Measurements from ENCODE around the gene PHF3. TPM values are rescaled to one million over a fixed set of nuclear protein-coding genes. Genes with fewer than 3 reads are reported as not detected.

Gene PHF3
- total and polyA plus RNA-seq, 2 donors (not counting 1 experiment from before 2014, with no cell fraction given), result 13.5 to 111 TPM

DNA sequence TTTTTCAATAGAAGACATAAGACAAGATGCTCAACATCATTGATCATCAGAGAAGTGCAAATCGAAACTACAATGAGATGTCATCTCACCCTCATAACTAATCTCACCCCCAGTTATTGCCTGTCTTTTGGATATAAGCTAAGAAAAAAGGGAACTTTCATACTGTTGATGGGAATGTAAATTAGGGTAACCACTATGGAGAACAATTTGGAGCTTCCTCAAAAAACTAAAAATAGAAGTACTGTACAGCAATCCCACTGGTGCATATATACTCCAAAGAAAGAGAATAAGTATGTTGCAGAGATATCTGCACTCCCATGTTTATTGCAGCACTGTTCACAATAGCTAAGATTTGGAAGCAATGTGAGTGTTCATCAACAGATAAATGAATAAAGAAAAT, 26.4 kb upstream of the PHF3 start:
- CTCF ChIA-PET, result interaction anchor here (0.5 to 1.8 kb wide), 3 partner anchors 9 to 532 kb away, joined by 3 to 7 read pairs (median 6); no protein-coding TSS in a partner anchor
- Histone ChIP-seq H3K27me3 (replicated peaks in 1 of 4; ENCODE audit: control extremely low read depth in 1 of 4, control insufficient read depth in 3 of 4, insufficient read depth in 4 of 4, low read length in 3 of 4) (no peaks in the 10 kb centered on the region), H3K79me2 (ENCODE audit: control insufficient read depth, insufficient read depth, low read length) (no peaks in the 10 kb centered on the region), H3K4me3 (ENCODE audit: control extremely low read depth in 1 of 5, extremely low read depth in 1 of 5, insufficient read depth in 1 of 5, low read depth in 2 of 5, low read length in 4 of 5) (no peak overlapping the region), H3K9me3 (ENCODE audit: control extremely low read depth in 1 of 3, control insufficient read depth in 2 of 3, insufficient read depth in 1 of 3, low read length in 2 of 3) (no peaks in the 10 kb centered on the region), H3K4me2 (replicated peaks; ENCODE audit: low read depth, low read length, poor library complexity, severe bottlenecking) (no peak overlapping the region), H3K27ac (ENCODE audit: low read length in 2 of 2) (no peak overlapping the region), H4K20me1 (ENCODE audit: control insufficient read depth, insufficient read depth, low read length, poor library complexity, severe bottlenecking) (no peaks in the 10 kb centered on the region), H3K4me1 (ENCODE audit: control insufficient read depth in 2 of 2, insufficient read depth in 2 of 2, low read length in 2 of 2) (no peaks in the 10 kb centered on the region), H3K36me3 (replicated peaks in 1 of 2; ENCODE audit: control extremely low read depth in 1 of 2, control insufficient read depth in 1 of 2, extremely low read depth in 1 of 2, insufficient read depth in 2 of 2, low read length in 1 of 2) (no peaks in the 10 kb centered on the region), H2AFZ (ENCODE audit: insufficient read depth, low read depth, low read length, poor library complexity, severe bottlenecking) (no peak overlapping the region), H3K9ac (ENCODE audit: low read length) (no peak overlapping the region)
- ATAC-seq (ENCODE audit: low read depth) (no peak), DNase-seq (no peak)
- H3K4me1 Mint-ChIP-seq, result no peaks in the 10 kb centered on the region
- no peaks in the 10 kb centered on the region for H3K9me3 Mint-ChIP-seq (ENCODE audit: insufficient read depth)
- TF ChIP-seq EZH2 (IDR thresholded peaks at IDR 0.05; ENCODE audit: borderline replicate concordance, insufficient read depth, low read depth, low read length, poor library complexity, severe bottlenecking), result no peak
- TF ChIP-seq, protein P1, sequence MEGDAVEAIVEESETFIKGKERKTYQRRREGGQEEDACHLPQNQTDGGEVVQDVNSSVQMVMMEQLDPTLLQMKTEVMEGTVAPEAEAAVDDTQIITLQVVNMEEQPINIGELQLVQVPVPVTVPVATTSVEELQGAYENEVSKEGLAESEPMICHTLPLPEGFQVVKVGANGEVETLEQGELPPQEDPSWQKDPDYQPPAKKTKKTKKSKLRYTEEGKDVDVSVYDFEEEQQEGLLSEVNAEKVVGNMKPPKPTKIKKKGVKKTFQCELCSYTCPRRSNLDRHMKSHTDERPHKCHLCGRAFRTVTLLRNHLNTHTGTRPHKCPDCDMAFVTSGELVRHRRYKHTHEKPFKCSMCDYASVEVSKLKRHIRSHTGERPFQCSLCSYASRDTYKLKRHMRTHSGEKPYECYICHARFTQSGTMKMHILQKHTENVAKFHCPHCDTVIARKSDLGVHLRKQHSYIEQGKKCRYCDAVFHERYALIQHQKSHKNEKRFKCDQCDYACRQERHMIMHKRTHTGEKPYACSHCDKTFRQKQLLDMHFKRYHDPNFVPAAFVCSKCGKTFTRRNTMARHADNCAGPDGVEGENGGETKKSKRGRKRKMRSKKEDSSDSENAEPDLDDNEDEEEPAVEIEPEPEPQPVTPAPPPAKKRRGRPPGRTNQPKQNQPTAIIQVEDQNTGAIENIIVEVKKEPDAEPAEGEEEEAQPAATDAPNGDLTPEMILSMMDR (IDR thresholded peaks at IDR 0.05), result no peak
- POLR2A ChIA-PET, result no interaction called here
- H3K27ac Mint-ChIP-seq, result no peak overlapping the region
- intact Hi-C loops (cut with micrococcal nuclease), result no loop called here
- H3K4me3 Mint-ChIP-seq, result no peak overlapping the region
- no peaks in the 10 kb centered on the region for H3K27me3 Mint-ChIP-seq
- WGBS (ENCODE audit: insufficient coverage), result no CpG with 5 or more reads among the region's 1 CpG

DNA sequence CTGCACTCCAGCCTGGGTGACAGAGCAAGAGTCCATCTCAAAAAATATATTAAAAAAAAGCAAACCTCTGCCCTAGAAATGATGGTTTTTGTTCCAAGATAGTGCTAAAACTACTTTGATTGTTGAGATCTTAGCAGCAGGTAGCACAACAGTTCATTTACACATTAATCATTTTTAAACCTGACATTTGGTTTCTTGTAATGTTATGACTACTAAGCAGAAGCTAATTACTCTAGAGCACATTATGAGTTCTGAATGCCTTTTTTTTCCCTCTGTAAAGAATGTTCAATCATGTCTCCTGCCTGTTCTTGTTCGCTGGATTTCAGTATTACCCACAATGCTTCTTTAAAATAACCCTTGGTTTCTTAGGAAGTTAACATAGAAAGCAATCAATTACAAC, 24.7 kb upstream of the PHF3 start:
- intact Hi-C loops (cut with micrococcal nuclease), result no loop called here
- Histone ChIP-seq H4K20me1 (ENCODE audit: control insufficient read depth, insufficient read depth, low read length, poor library complexity, severe bottlenecking) (no peaks in the 10 kb centered on the region), H3K27ac (ENCODE audit: low read length in 2 of 2) (no peak overlapping the region), H3K4me3 (ENCODE audit: control extremely low read depth in 1 of 5, extremely low read depth in 1 of 5, insufficient read depth in 1 of 5, low read depth in 2 of 5, low read length in 4 of 5) (no peak overlapping the region), H3K9me3 (ENCODE audit: control extremely low read depth in 1 of 3, control insufficient read depth in 2 of 3, insufficient read depth in 1 of 3, low read length in 2 of 3) (no peaks in the 10 kb centered on the region), H3K27me3 (replicated peaks in 1 of 4; ENCODE audit: control extremely low read depth in 1 of 4, control insufficient read depth in 3 of 4, insufficient read depth in 4 of 4, low read length in 3 of 4) (no peaks in the 10 kb centered on the region), H3K4me2 (replicated peaks; ENCODE audit: low read depth, low read length, poor library complexity, severe bottlenecking) (no peak overlapping the region), H3K4me1 (ENCODE audit: control insufficient read depth in 2 of 2, insufficient read depth in 2 of 2, low read length in 2 of 2) (no peaks in the 10 kb centered on the region), H3K9ac (ENCODE audit: low read length) (no peak overlapping the region), H3K79me2 (ENCODE audit: control insufficient read depth, insufficient read depth, low read length) (no peaks in the 10 kb centered on the region), H3K36me3 (replicated peaks in 1 of 2; ENCODE audit: control extremely low read depth in 1 of 2, control insufficient read depth in 1 of 2, extremely low read depth in 1 of 2, insufficient read depth in 2 of 2, low read length in 1 of 2) (no peaks in the 10 kb centered on the region), H2AFZ (ENCODE audit: insufficient read depth, low read depth, low read length, poor library complexity, severe bottlenecking) (no peak overlapping the region)
- H3K27ac Mint-ChIP-seq, result no peak overlapping the region
- TF ChIP-seq, protein P1 (IDR thresholded peaks at IDR 0.05), result no peak
- TF ChIP-seq EZH2 (IDR thresholded peaks at IDR 0.05; ENCODE audit: borderline replicate concordance, insufficient read depth, low read depth, low read length, poor library complexity, severe bottlenecking), result no peak
- no peak overlapping the region for H3K4me3 Mint-ChIP-seq
- no peaks in the 10 kb centered on the region for H3K4me1 Mint-ChIP-seq
- no CpG with 5 or more reads among the region's 1 CpG for WGBS (ENCODE audit: insufficient coverage)
- H3K27me3 Mint-ChIP-seq, result no peaks in the 10 kb centered on the region
- POLR2A ChIA-PET, result no interaction called here
- DNase-seq, result no peak
- CTCF ChIA-PET, result no interaction called here
- no peaks in the 10 kb centered on the region for H3K9me3 Mint-ChIP-seq (ENCODE audit: insufficient read depth)
- ATAC-seq (ENCODE audit: low read depth), result no peak
